NCI-H524 treated with DMSO at 0.1 percent for 48 hours (cell line): ENCODE data around the gene EXOC3.

Experiments
- DNase-seq: peaks from one replicate; lab custom pipeline; 2025; lab: John Stamatoyannopoulos, UW

The EXOC3 gene

GRCh38 chr5:457195-457961 is 14.4 kb downstream of the EXOC3 start:
- no peak for DNase-seq

- no peak for DNase-seq
Measured at GRCh38 chr5:458547-459353, 15.8 kb downstream of the EXOC3 start.

GRCh38 chr5:459562-460272 is 16.7 kb downstream of the EXOC3 start:
- no peak for DNase-seq

- no peak for DNase-seq
Measured at GRCh38 chr5:460273-460625, 17.3 kb downstream of the EXOC3 start.

- no peak for DNase-seq
Measured at GRCh38 chr5:462051-462481, 19.1 kb downstream of the EXOC3 start.

GRCh38 chr5:463301-463700 is 20.3 kb downstream of the EXOC3 start:
- DNase-seq: no peak

GRCh38 chr5:463952-464351 is 21.0 kb downstream of the EXOC3 start:
- DNase-seq: no peak

- no peak for DNase-seq
Measured at GRCh38 chr5:464446-464842, 21.5 kb downstream of the EXOC3 start.

GRCh38 chr5:464843-465590 is 22.0 kb downstream of the EXOC3 start:
- no peak for DNase-seq

GRCh38 chr5:465591-466403 is 22.8 kb downstream of the EXOC3 start:
- DNase-seq: no peak

- DNase-seq: no peak
Measured at GRCh38 chr5:466661-467310, 23.8 kb downstream of the EXOC3 start.

- DNase-seq: no peak
Measured at GRCh38 chr5:468401-468800, 25.4 kb downstream of the EXOC3 start.

- DNase-seq: no peak
Measured at GRCh38 chr5:469752-470483, 26.9 kb downstream of the EXOC3 start.

- no peak for DNase-seq
Measured at GRCh38 chr5:470961-471749, 28.2 kb downstream of the EXOC3 start.

- DNase-seq: no peak
Measured at GRCh38 chr5:471750-472058, 28.7 kb downstream of the EXOC3 start.

- no peak for DNase-seq
Measured at GRCh38 chr5:472076-472655, 29.2 kb downstream of the EXOC3 start.

GRCh38 chr5:472656-473550 is 29.9 kb downstream of the EXOC3 start:
- DNase-seq: no peak
